MCF 10A (cell line): ENCODE results near the gene RNF175. TPM values are rescaled to one million over a fixed set of nuclear protein-coding genes. Genes with fewer than 3 reads are reported as not detected.

ENCODE experiments used
- BruUV-seq: library from RNA; stranded (reverse); fragments of 400-500 nt; replicated peaks from 2 replicates; lab custom pipeline; 2021; lab: Mats Ljungman, UMichigan
- CTCF ChIA-PET: fragments of 300-600 bp; sonication (Branson Sonifier 250); formaldehyde crosslinking; extraction: SDS; loops from one replicate; lab custom pipeline; 2021; ENCODE audit warnings: antibody characterized with exemption, inconsistent platforms; lab: Yijun Ruan, JAX
- POLR2A ChIA-PET: fragments of 300-600, 350-650 bp; sonication (Branson Sonifier 250); formaldehyde crosslinking; extraction: SDS; loops from one replicate; lab custom pipeline; 2020; ENCODE audit warnings: antibody characterized with exemption, inconsistent platforms; lab: Yijun Ruan, JAX
- DNase-seq: peaks from one replicate; pipeline ENCODE4 v3.0.0-alpha.2; 2018; ENCODE audit not compliant: unreplicated experiment
- H3K27ac Mint-ChIP-seq: one replicate; pipeline ENCODE4 v1.8.0; 2022; ENCODE audit warnings: mild to moderate bottlenecking, low read depth, mixed read lengths; ENCODE audit not compliant: unreplicated experiment
- H3K27me3 Mint-ChIP-seq: one replicate; pipeline ENCODE4 v1.8.0; 2022; ENCODE audit warnings: mixed read lengths; ENCODE audit not compliant: insufficient read depth, unreplicated experiment
- H3K36me3 Mint-ChIP-seq: one replicate; pipeline ENCODE4 v1.8.0; 2022; ENCODE audit warnings: mild to moderate bottlenecking, moderate library complexity, mixed read lengths; ENCODE audit not compliant: insufficient read depth, unreplicated experiment
- H3K4me1 Mint-ChIP-seq: one replicate; pipeline ENCODE4 v1.8.0; 2022; ENCODE audit warnings: mixed read lengths; ENCODE audit not compliant: insufficient read depth, unreplicated experiment
- H3K4me3 Mint-ChIP-seq: one replicate; pipeline ENCODE4 v1.8.0; 2022; ENCODE audit warnings: mild to moderate bottlenecking, moderate library complexity, mixed read lengths; ENCODE audit not compliant: unreplicated experiment
- H3K9me3 Mint-ChIP-seq: one replicate; pipeline ENCODE4 v1.8.0; 2022; ENCODE audit warnings: mixed read lengths; ENCODE audit not compliant: unreplicated experiment
- CTCF ChIP-seq: fragments of 200-600 bp; IDR thresholded peaks from one replicate; pipeline ENCODE4 v1.8.0; 2022; ENCODE audit warnings: antibody characterized with exemption, mild to moderate bottlenecking; ENCODE audit not compliant: unreplicated experiment
- intact Hi-C: fragments of 100-400 bp; cut with micrococcal nuclease; formaldehyde crosslinking; loops from 2 replicates; pipeline ENCODE4 v1.14.1; 2022
- total RNA-seq: library from RNA; stranded (reverse); gene quantifications from 2 replicates; pipeline ENCODE4 v1.2.3, GENCODE V29; 2022

Gene RNF175
- total RNA-seq, 1 experiment from 2014 or later = 0.42 TPM

- Mint-ChIP-seq H3K27ac (no peak overlapping the region), H3K27me3 (no peaks in the 10 kb centered on the region), H3K36me3 (no peaks in the 10 kb centered on the region), H3K4me3 (no peak overlapping the region), H3K9me3 (no peaks in the 10 kb centered on the region), H3K4me1 (no peaks in the 10 kb centered on the region)
- DNase-seq = no peak
- CTCF ChIA-PET = interaction anchor here (0.6 to 1.5 kb wide), 3 partner anchors 15 to 800 kb away, joined by 3 read pairs; no protein-coding TSS in a partner anchor
- POLR2A ChIA-PET = no interaction called here
- intact Hi-C loops = no loop called here
- no peak for TF ChIP-seq CTCF
- BruUV-seq = no TSS peak
These were observed 35.2 kb downstream of the RNF175 start for GRCh38 chr4:153724606-153725005.

- Mint-ChIP-seq H3K4me3 (no peak overlapping the region), H3K4me1 (no peaks in the 10 kb centered on the region), H3K36me3 (no peaks in the 10 kb centered on the region), H3K27me3 (no peaks in the 10 kb centered on the region), H3K27ac (no peak overlapping the region), H3K9me3 (no peaks in the 10 kb centered on the region)
- ChIA-PET CTCF (interaction anchor here (0.7 to 1.8 kb wide), 2 partner anchors 28 to 378 kb away, joined by 3 to 5 read pairs; no protein-coding TSS in a partner anchor), POLR2A (no interaction called here)
- BruUV-seq = no TSS peak
- intact Hi-C loops = no loop called here
- no peak for DNase-seq
- no peak for TF ChIP-seq CTCF
These were observed 37.8 kb downstream of the RNF175 start for GRCh38 chr4:153722036-153722435.

GRCh38 chr4:153713866-153714646 is 45.8 kb downstream of the RNF175 start:
- peaks cover 7% of the 10 kb centered on the region for H3K9me3 Mint-ChIP-seq
- CTCF ChIA-PET = no interaction called here
- POLR2A ChIA-PET = no interaction called here
- H3K4me1 Mint-ChIP-seq = peaks cover 7% of the 10 kb centered on the region
- no peak overlapping the region for H3K4me3 Mint-ChIP-seq
- intact Hi-C loops = no loop called here
- no peak overlapping the region for H3K27ac Mint-ChIP-seq
- no peaks in the 10 kb centered on the region for H3K36me3 Mint-ChIP-seq
- peak; percentile 53 for DNase-seq
- no TSS peak for BruUV-seq
- TF ChIP-seq CTCF = no peak
- H3K27me3 Mint-ChIP-seq = no peaks in the 10 kb centered on the region

GRCh38 chr4:153710681-153711080 is 49.1 kb downstream of the RNF175 start:
- no peak for TF ChIP-seq CTCF
- intact Hi-C loops = no loop called here
- Mint-ChIP-seq H3K27me3 (no peaks in the 10 kb centered on the region), H3K4me1 (peaks cover 7% of the 10 kb centered on the region), H3K9me3 (peaks cover 7% of the 10 kb centered on the region), H3K36me3 (no peaks in the 10 kb centered on the region), H3K4me3 (no peak overlapping the region), H3K27ac (no peak overlapping the region)
- no peak for DNase-seq
- ChIA-PET POLR2A (no interaction called here), CTCF (interaction anchor here (0.6 to 1.3 kb wide), 3 partner anchors 40 to 546 kb away, joined by 3 read pairs; no protein-coding TSS in a partner anchor)
- BruUV-seq = no TSS peak
